GM19372 (cell line): ENCODE measurements around the gene PSKH1.
"Not testable (repeated sequence)": the region's sequence is repeated elsewhere in the genome, so short reads cannot be mapped to it uniquely, and the experiment has no call there.

Experiments
- ATAC-seq: cut with Tn5 transposase; IDR thresholded peaks from one replicate; pipeline ENCODE4 v1.9.1; 2021; ENCODE audit warnings: mild to moderate bottlenecking, low read depth, moderate library complexity; ENCODE audit not compliant: unreplicated experiment

The PSKH1 gene

DNA sequence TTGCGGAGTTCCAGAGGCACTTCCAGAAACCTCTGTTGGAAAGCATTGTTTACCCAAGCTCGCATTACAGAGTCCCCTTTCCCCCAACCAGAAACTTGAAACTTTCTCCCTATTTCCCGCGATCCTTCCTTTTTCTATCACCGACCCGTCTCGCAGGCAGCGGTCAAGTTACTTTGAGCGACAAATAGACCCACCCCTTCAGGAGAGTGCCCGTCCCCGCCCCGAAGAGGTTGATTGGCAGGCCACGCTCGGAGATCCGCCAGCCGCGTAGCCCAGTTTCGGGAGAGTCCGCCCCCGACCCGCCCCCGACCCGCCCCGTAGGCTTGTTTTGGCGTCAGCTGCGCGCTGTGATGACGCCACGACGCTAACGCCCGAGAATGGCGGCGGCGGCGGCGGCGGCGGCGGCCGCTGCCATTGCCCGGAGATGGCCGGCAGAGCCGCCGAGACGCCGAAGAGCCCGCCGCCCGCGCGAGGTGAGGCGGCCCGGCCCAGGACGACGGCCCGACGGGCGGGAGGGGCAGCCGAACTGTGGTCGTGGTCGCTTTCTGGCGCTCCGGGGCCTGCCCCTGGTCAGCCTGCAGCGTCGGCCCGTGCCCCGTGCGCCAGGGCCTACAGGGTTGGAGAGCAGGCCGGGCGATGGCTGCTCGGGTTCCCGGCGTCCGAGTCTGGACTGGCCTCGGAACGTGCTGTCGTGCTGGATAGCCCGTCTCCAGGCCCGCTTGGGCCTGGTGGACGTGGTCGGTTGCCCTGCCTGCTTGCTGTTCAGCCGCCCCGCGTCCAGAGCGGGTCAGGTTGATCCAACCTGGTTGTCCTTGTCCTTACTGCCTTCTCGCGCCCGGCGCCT, at the start of gene PSKH1:
PSKH1 (plus strand) TSS at position 356 of the 844 bp plus-strand sequence. CDS start 15,496 bp downstream, outside the sequence.
- peak; percentile 94 for ATAC-seq

DNA sequence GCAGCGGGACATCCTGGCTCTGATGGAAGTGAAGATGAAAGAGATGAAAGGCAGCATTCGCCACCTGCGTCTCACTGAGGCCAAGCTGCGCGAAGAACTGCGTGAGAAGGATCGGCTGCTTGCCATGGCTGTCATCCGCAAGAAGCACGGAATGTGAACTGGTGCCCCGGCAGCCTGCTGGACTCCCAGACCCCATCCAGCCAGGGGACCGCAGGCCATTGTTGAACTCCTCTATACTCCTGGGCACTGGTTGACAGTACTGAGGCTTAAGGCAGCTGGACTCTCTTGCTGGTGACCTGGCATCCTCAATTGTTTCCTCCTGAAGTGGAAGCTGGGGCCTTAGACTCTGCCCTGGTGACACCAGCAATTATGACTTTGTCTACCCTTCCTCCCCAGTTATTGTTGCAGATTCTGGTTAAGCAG, 49.7 kb upstream of the PSKH1 start:
- no peak for ATAC-seq

DNA sequence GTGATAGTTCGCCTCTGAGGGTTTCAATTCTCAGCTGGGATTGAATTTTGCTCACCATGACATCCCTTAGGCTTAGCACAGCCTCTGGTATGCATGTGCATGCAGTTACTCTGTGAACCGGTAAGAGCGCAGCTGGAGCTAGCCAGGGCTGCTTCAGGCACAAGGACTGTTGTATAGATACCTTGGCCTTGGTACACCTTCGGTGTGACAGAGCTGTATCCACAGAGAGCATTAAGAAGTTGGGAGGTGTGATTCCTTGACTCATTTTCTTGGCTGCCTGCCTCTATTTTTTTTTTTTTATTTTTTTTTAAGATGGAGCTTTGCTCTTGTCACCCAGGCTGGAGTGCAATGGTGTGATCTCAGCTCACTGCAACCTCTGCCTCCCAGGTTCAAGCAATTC, 48.6 kb upstream of the PSKH1 start:
- no peak for ATAC-seq

DNA sequence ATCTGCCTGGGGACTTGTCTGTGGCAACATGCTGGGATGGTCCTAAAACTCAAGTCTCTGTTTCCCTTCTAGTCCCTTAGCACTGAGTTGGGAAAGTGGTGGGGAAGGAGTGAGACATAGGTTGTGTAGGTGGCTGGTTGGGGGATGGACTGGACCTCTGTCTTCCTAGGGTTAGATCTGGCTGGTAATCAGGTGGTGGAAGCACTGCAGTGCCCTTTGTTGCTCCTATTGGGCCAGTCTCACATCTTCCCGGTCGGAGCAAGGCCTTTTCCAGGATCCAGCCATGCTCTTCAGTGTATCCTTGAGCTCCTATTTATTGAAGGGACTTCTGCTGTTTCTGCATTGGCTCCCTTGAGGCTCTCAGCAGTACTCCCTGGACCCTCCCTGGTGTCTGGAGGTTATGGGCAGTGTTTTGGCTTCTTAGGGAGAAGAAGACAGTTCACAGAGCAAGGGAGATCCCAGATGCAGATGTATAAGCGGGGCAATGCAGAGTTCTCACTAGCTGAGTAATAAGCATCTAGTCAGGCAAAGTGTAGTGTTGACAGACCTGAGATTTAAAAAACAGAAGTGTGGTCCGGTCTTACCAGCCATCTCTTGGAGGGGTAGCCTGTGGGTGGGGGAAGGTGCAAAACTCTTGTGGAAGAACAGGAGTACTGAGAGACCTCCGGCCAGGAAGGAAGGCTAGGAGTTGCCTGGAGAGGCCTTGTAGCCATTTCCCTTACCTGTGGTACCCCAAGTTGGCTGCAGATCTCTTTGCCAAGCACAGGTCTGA, 47.6 kb upstream of the PSKH1 start:
- ATAC-seq: no peak

DNA sequence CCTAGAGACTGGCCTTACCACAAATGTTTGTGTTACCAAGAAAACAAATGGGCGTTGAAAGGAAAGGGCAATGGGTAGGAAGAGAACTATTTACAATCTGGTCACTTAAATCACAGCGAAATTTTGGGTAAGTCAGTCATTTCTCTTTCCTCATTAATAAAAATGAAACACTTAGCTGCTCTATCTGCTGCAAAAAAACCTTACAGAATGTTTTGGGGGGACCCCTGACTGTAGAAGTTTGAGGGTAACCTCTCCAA, 47.1 kb upstream of the PSKH1 start:
- no peak for ATAC-seq

DNA sequence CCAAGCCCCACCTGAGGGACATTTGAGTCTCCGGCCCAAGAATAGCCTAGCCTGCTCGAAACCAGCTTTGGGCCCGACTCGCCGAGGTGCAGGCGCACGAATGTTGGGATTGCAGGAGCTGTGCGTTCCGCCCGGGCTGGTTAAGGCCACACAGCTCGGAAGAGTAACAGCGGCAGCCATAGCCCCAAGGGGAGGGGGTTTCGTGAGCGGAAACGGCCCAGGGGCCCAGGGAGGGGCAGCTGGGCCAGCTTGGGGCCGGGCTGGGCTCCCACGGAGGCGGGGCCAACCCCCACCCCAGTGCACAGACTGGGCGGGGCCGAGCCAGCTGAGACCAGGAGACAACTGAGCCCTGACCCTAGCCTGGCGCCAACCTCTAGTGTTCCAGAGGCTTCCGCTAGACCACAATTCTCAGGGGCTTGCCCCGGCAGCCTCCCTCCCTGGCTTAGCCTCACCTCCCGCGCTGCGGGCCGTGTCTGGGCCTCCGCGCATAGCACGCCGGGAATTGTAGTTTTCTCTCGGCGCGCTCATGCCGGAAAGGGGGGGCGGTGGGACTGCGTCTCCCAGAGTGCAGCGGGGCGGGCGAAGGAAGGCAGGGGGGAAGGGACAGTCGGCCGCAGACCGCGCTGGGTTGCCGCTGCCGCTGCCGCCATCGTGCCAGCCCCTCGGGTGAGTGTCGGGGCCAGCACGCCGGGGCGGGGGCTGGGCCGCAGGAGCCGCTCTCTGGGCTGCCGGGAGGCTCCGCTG, 46.6 kb upstream of the PSKH1 start, which contains the start of gene NUTF2:
NUTF2 (plus strand) TSS at position 614 of the 744 bp plus-strand sequence. CDS start 18,198 bp downstream, outside the sequence.
- peak; percentile 50 for ATAC-seq

DNA sequence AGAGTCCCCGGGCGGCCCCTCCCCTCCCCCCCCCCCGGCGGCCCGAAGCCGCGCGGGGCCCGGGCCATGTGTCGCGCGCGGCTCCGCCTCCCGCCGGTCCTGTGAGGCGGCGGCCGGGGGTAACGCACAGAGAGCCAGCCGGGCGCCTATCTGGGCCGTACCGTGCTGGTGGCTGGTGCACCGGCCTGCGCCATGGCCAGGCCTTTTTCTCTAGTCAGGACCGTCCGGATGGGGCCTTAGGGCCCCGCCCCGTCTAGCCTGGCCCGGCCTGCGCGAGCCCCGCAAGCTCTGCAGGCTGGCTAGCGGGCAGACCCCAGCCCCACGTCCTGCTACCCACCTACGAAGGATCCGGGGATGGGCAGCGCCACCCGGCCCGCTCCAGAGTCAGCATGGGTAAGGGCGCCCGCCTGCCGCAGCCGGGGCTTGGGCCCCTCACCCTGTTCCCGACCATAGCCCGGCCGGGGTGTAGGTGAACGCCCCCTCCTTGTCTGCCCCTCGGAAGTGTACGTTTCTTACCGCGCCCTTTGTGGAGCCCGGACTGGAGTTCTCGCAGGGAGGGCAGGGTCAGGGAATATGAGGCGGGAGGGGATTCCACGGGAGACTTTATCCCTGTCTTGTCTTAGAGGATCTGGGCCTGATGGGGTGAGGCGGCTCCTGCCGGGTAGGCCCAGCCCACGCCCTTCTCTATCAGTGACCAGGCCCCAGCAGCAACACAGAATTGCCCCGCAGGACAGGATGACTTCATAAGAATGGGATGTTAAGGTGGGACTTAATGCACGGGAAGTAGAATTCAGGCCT, 45.8 kb upstream of the PSKH1 start, which contains the start of gene CENPT:
CENPT (minus strand) TSS at position 630 of the 798 bp plus-strand sequence. CDS start 13,834 bp downstream, outside the sequence.
- ATAC-seq: peak; percentile 36

DNA sequence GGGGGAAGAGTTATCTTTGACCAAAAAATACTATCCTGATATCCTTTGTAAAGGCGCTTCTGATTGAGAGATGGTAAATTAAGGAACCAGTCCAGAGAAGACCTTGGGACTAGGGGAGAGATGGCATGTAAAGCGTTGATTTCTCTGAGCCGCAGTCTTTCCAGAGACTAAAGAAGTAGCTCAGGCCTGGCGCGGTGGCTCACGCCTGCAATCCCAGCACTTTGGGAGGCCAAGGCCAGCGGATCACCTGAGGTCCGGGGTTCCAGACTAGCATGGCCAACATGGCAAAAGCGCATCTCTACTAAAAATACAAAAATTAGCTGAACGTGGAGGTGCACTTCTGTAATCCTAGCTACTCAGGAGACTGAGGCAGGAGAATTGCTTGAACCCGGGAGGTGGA, 44.9 kb upstream of the PSKH1 start:
- ATAC-seq: no peak

DNA sequence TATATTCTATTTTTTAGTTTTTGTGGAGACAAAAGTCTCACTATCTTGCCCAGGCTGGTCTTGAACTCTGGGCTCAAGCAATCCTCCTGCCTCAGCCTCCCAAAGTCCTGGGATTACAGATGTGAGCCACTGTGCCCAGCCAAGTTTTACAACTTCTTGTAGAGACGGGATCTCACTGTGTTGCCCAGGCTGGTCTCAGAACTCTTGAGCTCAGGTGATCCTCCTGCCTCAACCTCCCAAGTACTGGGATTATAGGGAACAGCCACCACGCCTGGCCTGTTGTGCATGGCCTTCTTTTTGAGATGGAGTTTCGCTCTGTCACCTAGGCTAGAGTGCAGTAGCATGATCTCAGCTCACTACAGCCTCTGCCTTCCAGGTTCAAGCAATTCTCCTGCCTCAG, 39.4 kb upstream of the PSKH1 start:
- ATAC-seq: no peak

DNA sequence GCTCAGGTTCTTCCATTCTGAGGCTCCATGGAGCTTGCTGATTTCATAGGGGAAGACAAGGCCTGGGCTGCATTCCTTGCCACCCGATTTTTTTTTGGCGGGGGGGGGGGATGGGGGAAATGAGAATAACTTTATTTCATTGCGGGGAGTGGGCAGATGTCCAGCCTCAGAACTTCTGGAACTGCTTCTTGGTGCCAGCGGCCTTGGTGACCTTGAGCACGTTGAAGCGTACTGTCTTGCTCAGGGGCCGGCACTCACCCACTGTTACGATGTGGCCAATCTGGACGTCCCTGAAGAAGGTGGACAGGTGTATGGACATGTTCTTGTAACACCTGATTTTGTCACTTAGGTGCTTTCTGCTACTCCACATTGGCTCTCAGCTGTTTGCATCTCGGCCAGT, 37.3 kb upstream of the PSKH1 start:
- ATAC-seq: no peak

DNA sequence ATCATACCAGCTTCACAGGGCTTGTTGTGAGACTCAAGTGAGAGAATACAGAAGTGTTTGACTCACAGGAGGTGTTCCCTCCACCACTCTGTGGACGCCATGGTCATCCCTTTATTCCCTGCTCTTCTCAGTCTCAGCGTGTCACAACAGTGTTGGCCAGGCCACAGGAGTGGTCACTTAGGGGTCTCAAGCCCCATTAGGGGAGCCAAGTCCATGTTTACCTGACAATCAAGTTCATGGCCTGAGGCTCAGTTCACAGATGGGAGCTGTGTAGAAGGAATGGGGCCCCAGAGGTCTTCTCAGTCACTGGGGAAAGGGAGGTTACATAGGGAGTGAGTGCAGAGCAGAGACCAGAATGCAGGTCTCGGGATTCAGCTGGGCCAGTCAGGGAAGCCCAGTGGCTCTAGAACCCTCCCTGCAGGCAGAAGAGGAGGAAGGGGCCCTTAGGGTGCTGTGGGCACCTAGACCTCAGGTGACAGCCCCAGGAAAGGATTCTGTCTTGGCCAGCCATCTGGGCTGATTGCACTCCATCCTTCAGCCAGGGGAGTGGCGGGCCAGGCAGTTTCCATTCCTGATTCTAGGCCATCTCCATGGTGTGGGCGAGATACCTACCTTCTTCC, 36.0 kb upstream of the PSKH1 start:
- no peak for ATAC-seq

DNA sequence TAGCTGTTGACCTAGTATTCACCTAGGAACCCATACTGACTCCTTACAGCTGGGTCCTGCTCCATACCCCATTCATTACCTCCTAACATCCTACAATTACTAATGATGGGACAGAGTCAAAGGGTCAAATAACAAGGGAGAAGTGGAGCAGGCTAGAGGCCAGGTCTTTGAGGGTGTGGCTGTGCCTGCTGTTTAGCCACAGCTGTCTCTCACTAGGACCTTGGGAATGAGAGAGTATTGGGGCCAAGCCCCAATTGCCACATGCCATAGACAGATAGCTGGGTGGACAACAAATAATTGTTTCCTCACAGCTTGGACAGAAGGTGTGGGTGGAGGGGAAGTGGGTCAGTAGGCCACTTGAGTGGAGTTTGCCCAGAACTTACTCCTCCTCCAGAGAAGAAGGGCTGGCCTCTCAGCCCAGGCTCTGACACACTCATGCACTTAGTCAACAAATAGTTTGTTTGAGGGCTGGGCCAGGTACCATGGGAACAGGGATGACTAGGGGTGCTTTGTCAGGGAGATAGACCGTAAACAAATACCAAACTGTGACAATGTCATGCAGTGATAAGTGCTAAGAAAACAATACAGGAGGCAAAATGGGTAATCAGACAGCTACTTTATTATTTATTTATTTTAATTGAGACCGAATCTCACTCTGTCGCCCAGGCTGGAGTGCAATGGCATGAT, 35.4 kb upstream of the PSKH1 start:
- no peak for ATAC-seq

DNA sequence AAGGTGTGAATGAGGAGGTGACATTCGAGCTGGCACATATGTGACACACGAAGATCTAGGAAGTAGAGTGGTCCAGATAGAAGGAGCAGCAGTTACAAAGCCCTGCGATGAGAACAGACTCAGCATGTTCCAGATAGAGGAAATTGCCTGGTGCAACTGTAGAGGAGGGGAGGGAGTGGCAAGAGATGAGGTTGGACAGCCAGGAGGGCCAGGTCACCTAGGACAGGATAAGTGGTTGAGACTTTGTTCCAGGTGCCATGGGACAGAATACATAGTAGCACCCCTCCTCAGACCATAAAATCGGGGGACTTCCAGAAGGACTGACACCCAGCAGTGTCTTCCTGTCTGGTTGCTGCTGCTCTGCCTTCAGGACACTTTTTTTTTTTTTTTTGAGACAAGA, 34.6 kb upstream of the PSKH1 start:
- no peak for ATAC-seq

DNA sequence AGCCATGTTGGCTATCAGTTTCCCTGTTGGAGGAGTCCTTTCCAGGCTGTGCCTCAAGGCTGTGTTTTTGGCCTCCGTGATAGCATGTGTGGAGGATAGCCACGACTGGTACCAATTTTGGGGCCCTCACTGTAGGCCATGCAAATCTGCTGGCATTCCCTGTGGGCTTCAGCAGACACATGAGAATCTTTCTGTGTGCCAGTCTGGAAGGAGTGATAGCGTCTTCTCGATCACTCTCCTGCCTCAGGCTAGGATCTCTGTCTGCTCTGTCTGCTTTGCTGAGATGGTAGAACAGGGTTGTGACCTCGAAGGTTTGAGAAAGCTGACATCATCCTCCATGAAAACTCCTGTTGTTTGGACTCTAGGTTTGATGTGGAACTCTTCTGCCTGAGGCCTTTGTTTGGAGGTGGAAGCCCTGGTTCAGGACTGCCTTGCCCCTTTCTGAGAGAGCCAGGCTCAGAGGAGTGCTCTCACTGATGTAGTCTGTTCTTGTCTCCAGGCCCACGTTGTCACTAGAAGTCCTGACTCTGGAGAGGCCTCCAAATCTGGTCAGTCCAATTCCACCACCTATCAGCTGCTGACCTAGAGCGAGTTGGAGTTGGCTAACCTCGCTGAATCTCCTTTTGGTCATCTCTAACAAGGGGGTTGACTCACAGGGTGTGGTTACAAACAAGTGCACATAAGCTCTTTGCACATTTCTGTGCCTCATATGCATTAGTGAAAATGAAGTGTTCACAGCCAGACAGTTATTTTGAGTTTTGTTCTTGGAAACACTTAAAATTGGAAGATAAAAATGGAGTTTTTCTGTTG, 32.3 kb upstream of the PSKH1 start:
- no peak for ATAC-seq

DNA sequence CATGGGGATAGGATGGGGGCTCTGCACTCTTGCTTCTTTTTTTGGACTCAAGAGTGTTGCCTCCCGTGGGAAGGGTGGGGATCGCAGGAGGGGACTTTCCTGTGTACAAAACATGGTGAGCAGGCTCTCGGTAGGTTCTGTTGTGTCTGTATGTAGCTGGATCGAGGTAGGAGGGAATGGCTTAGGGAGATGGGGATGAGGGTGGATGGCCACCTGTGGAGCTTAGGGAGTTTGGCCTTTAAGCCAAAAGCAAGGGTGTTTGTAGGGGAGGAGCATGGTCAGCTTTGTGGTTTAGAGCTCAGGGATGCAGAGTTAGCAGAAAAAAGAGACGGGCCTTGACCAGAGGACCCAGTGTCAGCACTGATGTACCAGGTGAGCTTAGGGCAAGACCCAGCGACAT, 31.2 kb upstream of the PSKH1 start:
- ATAC-seq: no peak

DNA sequence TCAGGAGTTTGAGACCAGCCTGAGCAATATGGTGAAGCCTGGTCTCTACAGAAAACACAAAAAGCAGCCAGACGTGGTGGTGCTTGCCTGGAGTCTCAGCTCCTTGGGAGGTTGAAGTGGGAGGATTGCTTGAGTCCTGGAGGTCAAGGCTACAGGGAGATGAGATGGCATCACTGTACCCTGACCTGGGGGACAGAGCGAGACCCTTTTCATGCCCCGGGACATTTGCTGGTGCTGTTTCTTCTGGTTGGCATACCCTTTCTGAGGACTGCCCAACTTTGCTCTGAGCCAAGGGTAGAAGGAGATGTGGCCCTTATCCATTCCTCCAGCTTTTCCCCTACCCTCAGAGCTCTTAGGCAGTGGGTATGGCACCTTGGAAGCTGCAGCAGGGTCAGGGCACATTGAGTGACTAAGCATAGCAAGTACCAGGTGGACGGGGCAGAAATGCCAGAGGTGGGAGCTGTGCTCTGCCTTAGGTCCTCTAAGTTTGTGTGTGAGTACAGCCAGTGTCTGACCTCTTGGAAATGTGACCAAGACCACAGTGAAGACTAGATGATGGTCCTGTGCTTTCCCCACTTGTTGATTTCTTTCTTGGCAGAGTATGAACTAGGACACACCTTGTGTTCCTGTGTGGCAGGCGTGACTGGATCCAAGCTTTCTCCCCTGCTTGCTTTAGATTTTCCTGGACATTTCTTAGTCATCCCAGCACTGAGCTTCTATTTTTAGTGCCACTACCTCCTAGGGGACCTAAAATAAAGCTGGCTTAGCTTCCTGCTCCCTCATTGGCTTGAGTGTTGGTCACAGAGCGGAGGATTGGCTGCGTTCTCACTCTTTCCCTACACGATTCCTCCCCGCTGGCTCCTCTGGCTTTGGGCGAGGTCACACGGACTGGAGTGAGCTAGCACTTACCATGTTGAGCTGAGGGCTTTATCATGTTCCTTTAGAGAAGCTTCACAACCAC, 30.2 kb upstream of the PSKH1 start:
- ATAC-seq: no peak

DNA sequence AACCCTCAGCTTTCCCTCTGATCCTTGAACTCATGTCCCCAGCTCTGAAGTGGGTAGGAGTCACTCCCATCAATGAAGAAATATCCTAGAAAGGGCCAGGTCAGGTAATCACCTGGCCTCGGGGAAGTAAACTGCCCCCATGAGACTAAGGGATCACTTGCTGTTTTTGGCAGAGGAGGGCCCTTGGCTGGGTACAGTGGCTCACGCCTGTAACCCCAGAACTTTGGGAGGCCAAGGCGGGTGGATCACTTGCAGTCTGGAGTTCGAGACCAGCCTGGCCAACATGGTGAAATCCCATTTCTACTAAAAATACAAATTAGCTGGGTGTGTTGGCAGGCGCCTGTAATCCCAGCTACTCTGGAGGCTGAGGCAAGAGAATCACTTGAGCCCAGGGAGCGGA, 29.0 kb upstream of the PSKH1 start:
- ATAC-seq: not testable (repeated sequence)
